Left cardiac atrium (tissue), 4 donors: Measurements from ENCODE around the gene EIPR1. TPM values are rescaled to one million over a fixed set of nuclear protein-coding genes. Genes with fewer than 3 reads are reported as not detected.
A peak's percentile ranks its signal among the peaks of the same experiment; 100 is the strongest.
"Not testable (repeated sequence)": the region's sequence is repeated elsewhere in the genome, so short reads cannot be mapped to it uniquely, and the experiment has no call there.

Source experiments
- ATAC-seq, 2 donors: fragments of 200-7000 bp; cut with Tn5 transposase; one replicate each; pipeline ENCODE4 v1.9.1; 2020; ENCODE audit warnings: mild to moderate bottlenecking in 2 of 2, moderate library complexity in 2 of 2
- DNase-seq: peaks from one replicate; pipeline ENCODE4 v3.0.0-alpha.2; 2020
- intact Hi-C, 2 donors: fragments of 100-400 bp; cut with DNase I; formaldehyde crosslinking; loops; one replicate each; pipeline versions ENCODE4 v1.14.1 to v1.15.1; 2022 to 2023
- total RNA-seq, 2 donors: library from RNA; stranded (reverse); fragmentation: NEBNext Ultra II Directional; extraction: Animal tissue kit (Norgen Biotek cat#: 25700); gene quantifications; one replicate each; pipeline ENCODE4 v1.2.1, GENCODE V29; 2021
- donor health status: DM: no; HTN: yes; CAD: no.
- donor health status: DM: no; HTN: yes; CAD: no; lungs with severe emphysema.
- donor health status: DM: yes; HTN: yes; CAD: no.
- donor health status: Dilated cardiomyopathy.

EIPR1 gene
- total RNA-seq, 2 donors from 2014 or later, result 11.0 to 11.4 TPM

DNA sequence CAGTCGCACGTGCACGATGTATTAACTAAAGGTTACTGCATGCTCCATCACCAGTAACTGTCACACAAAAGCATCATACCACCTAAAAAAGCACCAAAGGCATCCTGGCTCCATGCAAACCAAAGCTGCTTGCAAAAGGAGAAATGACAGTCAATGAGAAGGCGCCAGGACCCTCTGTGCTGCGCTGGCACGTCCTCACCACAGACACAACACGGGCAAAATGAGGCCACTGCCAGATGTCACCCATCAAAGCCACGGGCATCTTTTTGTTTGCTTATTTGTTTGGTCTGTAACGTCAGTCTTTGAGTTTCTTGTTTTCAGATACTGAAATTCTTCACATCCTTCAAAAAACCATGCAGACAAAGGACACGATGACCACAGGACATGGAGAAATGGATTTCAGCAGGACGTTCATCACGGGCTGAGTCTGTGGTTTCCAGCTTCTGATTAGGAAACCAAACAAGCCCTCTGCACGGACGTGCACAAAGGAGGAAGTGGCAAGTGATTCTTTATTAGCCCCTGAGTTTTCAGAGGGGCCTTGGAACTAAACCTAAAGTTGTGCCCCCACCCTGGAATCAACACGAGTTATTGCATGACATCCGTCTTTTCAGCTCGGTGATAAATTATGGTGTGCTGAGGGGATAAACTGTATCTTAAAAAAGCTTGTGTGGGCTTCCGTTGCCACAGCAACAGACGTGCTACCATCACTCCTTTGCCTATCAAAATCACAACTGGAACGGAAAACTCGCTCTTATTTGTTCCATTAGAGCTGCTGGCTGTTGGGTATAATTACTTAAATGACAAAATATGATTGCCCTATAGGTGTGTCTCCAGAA, 181.8 kb downstream of the EIPR1 start:
- ATAC-seq, result no peak
- DNase-seq, result no peak
- intact Hi-C loops, result no loop called here

DNA sequence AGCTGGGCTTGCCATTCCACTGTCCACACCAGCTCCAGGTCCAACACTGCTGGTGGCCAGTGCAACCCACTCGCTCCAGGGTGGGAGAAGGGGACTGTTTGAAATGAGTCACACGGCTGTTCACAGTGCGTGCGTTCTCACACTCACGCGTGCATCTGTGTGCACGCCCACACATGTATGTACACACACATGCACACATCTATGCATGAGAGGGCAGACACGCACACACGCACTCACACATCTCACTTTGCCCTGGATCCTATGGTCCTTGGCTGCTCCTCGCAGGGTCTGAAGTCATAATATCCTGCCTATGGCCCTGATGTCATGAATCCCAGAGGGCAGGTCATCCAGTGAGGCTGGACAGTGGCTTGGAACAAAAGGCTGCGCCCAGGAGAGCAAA, 182.8 kb downstream of the EIPR1 start:
- ATAC-seq (no peak), DNase-seq (no peak)
- intact Hi-C loops, result no loop called here

DNA sequence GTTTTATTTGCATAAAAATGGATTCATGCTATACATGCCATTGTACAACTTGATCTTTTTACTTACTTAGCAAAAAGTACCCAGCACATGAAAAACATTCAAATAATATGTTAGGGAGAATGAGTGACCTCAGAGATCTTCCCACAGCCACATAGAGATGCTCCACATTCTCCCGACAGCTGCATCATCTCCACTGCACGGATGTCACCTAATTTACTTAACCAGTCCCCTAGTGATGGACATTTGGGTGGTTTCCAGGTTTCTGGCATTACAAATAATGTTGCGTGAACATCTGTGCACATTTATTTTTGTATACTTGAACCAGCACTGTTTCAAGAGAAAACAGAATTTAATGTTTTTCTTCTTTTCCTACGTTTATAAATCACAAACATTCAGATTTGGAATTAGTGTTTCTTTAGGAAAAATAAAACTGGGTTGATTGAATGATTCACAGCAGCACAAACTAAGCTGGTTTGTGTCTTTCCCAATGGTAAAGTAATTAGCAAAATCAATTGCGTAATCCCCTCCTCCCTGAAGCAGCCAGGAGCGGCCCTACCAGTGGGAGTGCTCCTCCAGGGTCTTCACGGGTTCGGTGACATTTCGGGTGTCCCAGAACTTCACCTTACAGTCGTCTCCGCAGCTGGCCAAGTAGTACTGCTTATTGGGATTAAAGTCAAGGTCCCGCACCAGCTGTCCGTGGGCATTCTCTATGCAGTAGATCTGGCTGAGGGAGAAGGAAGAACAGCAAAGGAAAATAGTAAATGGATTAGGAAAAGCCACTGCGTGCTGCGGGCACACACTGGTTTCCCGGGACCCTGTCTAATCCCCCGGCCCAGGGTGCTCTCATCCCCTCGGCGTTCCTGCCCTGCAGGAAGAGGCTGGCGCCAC, 183.9 kb downstream of the EIPR1 start:
- DNase-seq, result no peak
- intact Hi-C loops, result no loop called here
- ATAC-seq, result no peak

DNA sequence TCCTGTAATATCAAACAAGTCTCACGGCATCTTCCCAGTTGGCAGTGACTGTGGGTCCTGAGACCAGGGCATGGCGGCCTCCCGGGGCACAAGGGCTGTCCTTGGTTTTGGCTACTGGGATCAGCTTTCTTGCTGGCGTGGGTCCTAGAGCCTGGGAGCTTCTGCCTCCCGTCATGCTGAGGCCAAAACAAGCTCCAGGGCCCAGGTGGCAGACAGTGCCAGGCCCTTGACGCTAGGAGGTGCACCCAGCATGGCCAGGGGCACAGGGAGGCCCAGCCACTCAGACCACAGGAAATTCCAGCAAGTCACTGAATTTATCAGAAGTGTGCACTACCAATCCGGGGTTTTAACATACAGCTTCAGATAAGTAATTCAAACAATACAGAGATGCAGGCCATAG, 184.7 kb downstream of the EIPR1 start:
- intact Hi-C loops, result no loop called here
- no peak for DNase-seq
- ATAC-seq, result no peak

DNA sequence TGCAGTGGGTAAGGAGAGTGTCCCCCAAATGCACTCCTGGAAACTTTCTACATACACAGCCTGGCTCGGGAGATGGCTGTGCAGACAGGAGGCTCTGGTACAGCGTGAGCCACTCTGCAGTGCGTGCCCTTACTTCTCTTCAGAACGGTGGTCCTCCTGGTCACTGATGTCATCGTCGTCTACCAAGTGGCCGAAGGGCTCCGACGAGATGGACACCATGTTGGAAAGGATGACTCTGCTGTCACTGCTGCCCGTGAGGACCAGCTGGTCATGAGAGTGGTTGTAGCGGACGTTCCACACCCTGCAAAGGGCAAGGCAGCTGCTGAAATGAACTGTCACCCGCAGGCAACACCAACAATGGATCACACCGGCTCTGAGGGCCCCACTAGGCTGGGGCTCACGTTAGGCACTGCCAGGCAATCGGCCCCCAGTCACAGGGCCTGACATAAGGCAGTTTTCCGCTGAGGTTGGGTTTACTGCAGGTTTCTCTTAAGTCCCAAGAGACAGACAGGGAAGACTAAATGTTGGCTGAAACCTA, 185.3 kb downstream of the EIPR1 start:
- no peak for DNase-seq
- ATAC-seq, result no peak
- intact Hi-C loops, result no loop called here

DNA sequence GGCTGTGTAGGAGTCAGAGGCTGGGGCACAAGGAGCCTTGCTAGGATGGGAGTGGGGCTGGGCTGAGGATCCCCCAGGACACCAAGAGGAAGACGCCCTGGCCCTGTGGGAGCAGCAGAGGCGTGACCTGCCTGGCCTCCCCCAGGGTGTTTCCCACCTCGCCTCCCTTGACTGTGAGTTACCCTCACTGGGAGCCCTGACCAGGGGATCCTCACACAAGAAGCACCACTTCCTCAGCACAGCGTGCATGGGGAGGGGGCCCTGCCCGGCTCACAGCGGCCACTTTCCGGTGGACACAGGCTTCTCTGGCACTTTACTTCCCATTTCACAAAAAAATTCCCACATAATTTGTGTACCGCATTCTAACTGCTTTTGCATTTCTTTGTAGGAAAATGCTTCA, 187.7 kb downstream of the EIPR1 start:
- intact Hi-C loops, result no loop called here
- ATAC-seq (no peak), DNase-seq (no peak)

DNA sequence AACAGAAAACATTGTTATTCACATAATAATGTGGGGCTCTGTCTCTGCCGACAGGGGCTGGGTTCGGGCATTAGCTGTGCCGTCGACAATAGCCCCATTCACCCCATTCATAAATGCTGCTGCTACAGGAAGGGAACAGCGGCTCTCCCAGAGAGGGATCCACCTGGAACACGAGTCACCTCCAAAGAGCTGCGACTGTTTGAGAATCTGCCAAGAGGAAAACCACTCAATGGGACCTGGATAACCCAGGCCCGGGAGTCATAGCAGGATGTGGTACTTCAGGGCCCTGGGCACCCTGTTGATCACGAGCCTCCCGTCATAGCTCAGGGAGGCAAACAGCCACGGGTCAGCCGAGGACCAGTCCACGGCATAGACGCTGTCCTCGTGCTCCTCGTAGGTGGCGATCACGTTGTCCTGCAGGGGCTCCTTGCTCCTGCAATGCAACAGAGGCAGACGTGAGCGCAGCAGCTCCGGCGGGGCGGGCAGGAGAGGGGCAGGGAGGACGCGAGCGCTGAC, 188.5 kb downstream of the EIPR1 start:
- DNase-seq, result no peak
- ATAC-seq, result no peak
- intact Hi-C loops, result no loop called here

DNA sequence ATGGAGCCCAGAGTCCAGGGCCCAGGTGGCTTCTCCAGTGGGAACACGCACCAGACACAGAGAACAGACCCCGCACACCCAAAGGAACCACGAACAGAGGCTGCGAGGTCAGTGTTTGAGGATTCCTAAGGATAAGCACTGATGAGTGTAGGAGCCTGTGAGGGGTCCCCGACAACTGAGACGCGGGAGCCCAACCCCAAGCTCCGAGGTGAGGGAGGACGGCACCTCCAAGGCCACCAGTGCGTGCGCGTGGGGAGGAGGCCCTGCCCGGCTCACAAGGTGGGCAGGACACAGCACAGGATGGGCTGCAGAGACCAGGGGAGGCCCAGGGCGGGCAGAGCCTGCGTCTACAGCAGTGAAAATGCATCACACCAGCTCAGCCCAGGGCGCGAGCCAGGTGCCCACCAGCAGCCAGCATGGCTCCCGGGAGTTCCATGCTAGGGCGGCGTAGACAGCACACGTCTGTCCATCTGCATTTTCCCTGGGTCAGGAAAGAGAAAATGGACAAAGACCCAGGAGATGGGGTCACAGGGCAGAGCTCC, 189.1 kb downstream of the EIPR1 start:
- ATAC-seq, result no peak
- intact Hi-C loops, result no loop called here
- no peak for DNase-seq

DNA sequence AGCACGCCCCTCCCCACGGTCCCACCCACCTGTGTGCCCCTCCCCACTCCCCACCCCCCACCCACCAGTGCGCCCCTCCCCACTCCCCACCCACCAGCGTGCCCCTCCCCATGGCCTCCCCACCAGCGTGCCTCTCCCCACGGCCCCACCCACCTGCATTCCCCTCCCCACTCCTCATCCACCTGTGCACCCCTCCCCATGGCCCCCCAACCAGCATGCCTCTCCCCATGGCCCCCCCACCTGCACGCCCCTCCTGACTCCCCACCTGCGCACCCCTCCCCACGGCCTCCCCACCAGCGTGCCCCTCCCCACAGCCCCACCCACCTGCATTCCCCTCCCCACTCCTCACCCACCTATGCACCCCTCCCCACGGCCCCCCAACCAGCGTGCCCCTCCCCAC, 190.2 kb downstream of the EIPR1 start:
- DNase-seq, result no peak
- intact Hi-C loops, result no loop called here
- ATAC-seq, result no peak

DNA sequence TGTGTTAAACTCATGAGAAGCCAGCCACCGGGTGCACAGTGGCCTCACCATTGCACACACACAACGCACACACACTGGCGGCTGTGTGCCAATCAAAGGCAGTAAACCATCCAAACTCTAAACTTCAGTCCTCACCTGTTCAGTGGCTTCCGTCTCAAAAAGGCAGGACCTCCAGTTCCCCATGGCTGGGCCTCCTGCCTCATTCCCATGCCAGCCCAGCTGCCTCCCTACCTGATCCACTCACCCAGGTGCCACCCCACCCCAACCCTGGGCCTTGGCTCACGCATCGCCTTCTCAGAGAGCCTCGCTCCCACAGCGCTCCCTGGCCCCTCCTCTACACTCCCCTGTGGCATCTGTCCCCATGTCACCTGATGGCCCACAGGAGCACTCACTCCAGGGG, 190.9 kb downstream of the EIPR1 start:
- ATAC-seq (no peak), DNase-seq (no peak)
- intact Hi-C loops, result no loop called here

DNA sequence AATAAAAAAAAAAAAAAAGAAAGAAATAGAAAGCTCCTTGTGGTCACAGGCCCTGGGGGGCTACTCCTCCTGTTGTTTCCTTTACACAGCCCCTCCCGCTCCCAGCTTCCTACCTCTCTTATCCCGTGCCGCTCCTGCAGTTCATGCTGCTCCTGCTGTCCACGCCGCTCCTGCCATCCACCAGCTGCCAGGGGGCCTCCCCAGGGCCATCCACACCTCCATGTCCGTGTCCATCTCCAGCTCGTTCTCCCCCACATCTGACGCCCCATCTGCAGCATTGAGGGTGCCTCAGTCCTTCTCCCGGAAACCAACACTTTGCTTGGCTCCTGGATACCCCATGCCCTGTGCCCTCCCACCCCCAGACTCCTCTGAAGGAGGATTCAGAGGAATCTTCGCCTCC, 191.7 kb downstream of the EIPR1 start:
- DNase-seq (no peak), ATAC-seq (no peak)
- intact Hi-C loops, result no loop called here

DNA sequence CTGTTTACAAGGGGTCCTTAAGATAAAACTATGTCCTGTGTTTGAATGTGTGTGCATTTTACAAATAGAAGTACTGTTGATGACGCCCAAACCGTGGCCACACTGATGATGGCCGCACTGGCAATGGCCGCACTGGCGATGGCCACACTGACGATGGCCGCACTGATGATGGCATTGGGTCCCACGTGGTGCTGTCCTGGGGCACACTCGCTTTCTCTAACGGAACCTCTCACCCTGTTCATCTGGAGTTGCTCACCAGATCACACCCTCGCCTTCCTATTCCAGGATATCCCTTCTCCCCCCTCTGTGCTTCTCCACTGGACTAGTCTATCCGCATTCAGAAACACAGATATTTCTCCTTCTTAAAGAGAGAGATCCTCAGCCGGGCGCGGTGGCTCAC, 192.4 kb downstream of the EIPR1 start:
- intact Hi-C loops, result no loop called here

DNA sequence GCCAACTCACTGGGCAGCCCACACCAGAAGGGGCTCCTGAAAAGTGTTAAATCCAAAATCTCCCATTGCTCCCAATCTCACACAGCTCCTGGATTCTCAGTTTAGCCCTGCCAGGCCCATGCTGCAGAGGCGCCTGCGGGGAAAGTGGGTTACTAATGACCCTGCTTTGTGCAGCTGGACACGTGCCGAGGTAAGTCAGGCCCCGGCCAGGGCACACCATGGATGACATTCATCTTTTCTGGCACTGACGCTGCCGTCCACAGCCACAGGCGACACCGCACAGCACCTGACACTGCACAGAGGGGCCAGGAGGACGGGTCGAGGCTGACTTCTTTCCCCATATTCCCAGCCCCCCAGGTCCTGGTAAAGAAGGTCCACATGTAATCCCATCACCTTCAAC, 193.5 kb downstream of the EIPR1 start:
- intact Hi-C loops, result no loop called here
- ATAC-seq, result peak in 1 of 2 donors; percentile 27
- DNase-seq, result no peak

More for the DNA sequence above, 192.4 kb downstream of the EIPR1 start:
- DNase-seq (no peak), ATAC-seq (no peak)

DNA sequence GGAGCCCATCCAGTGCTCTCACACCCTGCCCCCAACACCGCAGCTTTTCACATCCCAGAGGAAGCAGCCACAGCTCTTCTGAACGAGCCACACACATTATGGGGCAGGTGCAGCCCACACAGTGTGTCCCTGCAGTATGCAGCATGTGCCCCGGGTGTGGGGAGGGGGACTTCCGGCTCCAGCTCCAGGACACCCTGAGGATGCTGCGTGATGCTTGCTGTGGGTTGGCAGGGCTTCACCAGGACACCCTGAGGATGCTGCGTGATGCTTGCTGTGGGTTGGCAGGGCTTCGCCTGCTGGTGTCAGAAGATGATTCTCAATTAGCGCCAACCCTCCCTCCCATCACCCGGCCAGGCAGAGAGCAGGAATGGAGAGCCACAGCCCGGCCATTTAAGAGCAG, 193.9 kb downstream of the EIPR1 start:
- intact Hi-C loops, result no loop called here
- no peak for DNase-seq
- no peak for ATAC-seq

DNA sequence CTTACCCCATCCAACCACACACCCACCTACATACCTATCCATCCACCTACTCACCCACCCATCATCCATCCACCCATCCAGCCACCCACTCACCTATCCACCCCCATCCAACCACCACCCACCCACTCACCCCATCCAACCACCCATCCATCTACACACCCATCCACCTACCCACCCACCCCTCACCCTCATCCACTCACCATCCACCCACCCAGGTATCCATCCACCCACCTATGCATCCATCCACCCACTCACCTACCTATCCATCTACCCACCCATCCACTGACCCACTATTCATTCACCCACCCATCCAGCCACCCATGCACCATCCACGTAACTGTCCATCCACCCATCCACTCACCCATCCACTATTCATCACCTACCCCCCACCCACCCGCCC, 194.8 kb downstream of the EIPR1 start:
- intact Hi-C loops, result no loop called here
- DNase-seq, result no peak
- ATAC-seq, result no peak

DNA sequence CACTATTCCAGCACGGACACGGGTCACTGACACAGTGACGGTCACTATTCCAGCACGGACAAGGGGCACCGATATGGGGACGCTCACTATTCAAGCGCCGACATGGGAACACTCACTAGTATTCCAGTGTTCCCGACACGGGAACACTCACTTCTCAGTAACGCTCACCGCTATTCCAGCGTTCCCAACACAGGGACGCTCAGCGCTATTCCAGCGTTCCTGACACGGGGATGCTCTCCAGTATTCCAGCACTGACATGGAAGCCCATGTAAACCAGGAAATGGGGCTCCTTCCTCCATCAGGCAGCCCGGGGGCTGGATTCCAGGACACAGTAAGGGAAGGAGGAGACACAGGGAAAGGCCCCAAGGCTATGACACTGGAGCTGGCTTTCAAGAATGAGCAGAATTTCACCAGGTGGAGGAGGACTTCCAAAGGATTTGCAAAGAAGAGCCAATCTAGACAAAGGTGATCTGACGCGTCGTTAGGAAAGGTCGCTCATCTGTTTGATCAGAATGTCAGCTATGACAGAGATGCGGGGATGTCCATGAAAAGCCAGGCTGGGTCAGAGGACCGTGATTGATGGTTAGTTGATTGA, 196.1 kb downstream of the EIPR1 start:
- no peak for DNase-seq
- ATAC-seq, result no peak
- intact Hi-C loops, result no loop called here

DNA sequence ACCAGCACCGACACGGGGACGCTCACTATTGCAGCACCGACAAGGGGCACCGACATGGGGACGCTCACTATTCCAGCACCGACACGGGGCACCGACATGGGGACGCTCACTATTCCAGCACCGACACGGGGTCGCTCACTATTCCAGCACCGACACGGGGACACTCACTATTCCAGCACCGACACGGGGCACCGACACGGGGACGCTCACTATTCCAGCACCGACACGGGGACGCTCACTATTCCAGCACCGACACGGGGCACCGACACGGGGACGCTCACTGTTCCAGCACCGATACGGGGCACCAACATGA, 196.8 kb downstream of the EIPR1 start:
- intact Hi-C loops, DNase-seq: not testable (repeated sequence)
- ATAC-seq, result peak; percentile 28 to 29

DNA sequence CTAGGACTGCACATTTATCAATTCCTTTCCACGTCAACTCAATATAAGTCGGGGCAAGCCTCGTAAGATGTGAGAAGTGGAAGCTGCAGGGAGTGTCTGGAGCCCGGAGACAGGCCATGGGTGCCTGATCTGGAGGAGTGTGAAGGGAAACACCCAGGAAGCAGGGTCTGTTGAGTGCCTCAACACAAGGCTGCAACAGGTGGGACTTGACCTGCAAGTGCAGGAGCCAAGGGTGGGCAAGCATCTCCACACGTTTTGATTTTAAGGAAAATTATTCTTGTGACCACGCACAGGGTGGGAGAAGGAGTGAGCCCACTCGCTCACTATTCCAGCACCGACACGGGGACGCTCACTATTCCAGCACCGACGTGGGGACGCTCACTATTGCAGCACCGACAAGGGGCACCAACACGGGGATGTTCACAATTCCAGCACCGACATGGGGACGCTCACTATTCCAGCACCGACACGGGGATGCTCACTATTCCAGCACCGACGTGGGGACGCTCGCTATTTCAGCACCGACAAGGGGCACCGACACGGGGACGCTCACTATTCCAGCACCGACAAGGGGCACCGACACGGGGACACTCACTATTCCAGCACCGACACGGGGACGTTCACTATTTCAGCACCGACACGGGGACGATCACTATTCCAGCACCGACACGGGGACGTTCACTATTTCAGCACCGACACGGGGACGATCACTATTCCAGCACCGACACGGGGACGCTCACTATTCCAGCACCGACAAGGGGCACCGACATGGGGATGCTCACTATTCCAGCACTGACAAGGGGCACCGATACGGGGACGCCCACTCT, 197.3 kb downstream of the EIPR1 start:
- DNase-seq (no peak), ATAC-seq (peak; percentile 31 to 36)
- intact Hi-C loops, result no loop called here

DNA sequence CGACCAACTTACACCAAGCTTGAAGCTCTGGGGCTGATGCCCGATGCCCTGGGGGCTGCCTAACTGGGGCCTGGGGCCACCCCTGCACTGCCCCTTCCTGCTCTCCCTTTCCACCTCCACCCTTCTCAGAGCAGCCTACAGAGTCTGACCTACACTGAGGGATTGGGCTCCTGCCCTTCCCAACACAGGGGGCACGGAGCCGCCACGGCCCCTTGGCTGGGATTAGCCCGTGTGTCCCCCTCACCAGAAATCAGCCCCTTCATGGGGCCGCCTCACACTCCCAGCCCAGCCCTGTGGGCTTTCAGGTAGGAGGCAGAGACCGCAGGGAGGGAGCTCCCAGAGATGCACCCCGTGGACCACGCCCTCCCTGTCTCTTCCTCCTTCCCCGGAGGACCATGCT, 198.0 kb downstream of the EIPR1 start:
- DNase-seq (no peak), ATAC-seq (no peak)
- intact Hi-C loops, result no loop called here
